ENCODE results near the gene ASCC1. TPM values are rescaled to one million over a fixed set of nuclear protein-coding genes. Genes with fewer than 3 reads are reported as not detected.

The ASCC1 gene
- total and polyA plus RNA-seq, 2 donors from 2014 or later: 24.0 to 36.1 TPM

- no peaks in the 10 kb centered on the region for H3K27me3 ChIP-seq (ENCODE audit: control insufficient read depth, insufficient read depth, low read length)
- peak overlapping the region in 1 of 2 donors; percentile 38 for H3K27ac ChIP-seq (ENCODE audit: low read depth in 2 of 2, low read length in 2 of 2)
- no peak for DNase-seq
- no peak overlapping the region for H3K4me3 ChIP-seq (ENCODE audit: low read length in 3 of 3)
- H3K4me1 ChIP-seq (ENCODE audit: control insufficient read depth in 2 of 3, insufficient read depth in 2 of 3, low read depth in 1 of 3, low read length in 3 of 3): peaks cover 0 to 4% (median 0%) of the 10 kb centered on the region in 3 donors
- intact Hi-C loops (cut with DNase I): no loop called here
- H3K9ac ChIP-seq (ENCODE audit: low read length in 3 of 3): no peak overlapping the region
- TF ChIP-seq CTCF (IDR thresholded peaks at IDR 0.05; ENCODE audit: borderline replicate concordance, extremely low read depth, insufficient read depth): no peak
- no peaks in the 10 kb centered on the region for H3K9me3 ChIP-seq (ENCODE audit: control insufficient read depth in 2 of 3, insufficient read depth in 1 of 3, low read length in 3 of 3)
- no peak for FAIRE-seq
- H3K36me3 ChIP-seq (ENCODE audit: control insufficient read depth in 2 of 3, insufficient read depth in 3 of 3, low read length in 3 of 3): no peaks in the 10 kb centered on the region
Observed at GRCh38 chr10:72170733-72171132, 45.3 kb downstream of the ASCC1 start.

GRCh38 chr10:72170263-72170662 is 45.8 kb downstream of the ASCC1 start:
- Histone ChIP-seq H3K4me3 (ENCODE audit: low read length in 3 of 3) (no peak overlapping the region), H3K36me3 (ENCODE audit: control insufficient read depth in 2 of 3, insufficient read depth in 3 of 3, low read length in 3 of 3) (no peaks in the 10 kb centered on the region), H3K9me3 (ENCODE audit: control insufficient read depth in 2 of 3, insufficient read depth in 1 of 3, low read length in 3 of 3) (no peaks in the 10 kb centered on the region), H3K4me1 (ENCODE audit: control insufficient read depth in 2 of 3, insufficient read depth in 2 of 3, low read depth in 1 of 3, low read length in 3 of 3) (peaks cover 0 to 4% (median 0%) of the 10 kb centered on the region in 3 donors), H3K27me3 (ENCODE audit: control insufficient read depth, insufficient read depth, low read length) (no peaks in the 10 kb centered on the region), H3K27ac (ENCODE audit: low read depth in 2 of 2, low read length in 2 of 2) (peak overlapping the region in 1 of 2 donors; percentile 38), H3K9ac (ENCODE audit: low read length in 3 of 3) (no peak overlapping the region)
- TF ChIP-seq CTCF (IDR thresholded peaks at IDR 0.05; ENCODE audit: borderline replicate concordance, extremely low read depth, insufficient read depth): no peak
- DNase-seq (peak in 1 of 5 donors; percentile 8), FAIRE-seq (no peak)
- intact Hi-C loops (cut with DNase I): no loop called here

GRCh38 chr10:72167118-72167517 is 49.0 kb downstream of the ASCC1 start:
- no peak overlapping the region for H3K9ac ChIP-seq (ENCODE audit: low read length in 3 of 3)
- no peak overlapping the region for H3K27ac ChIP-seq (ENCODE audit: low read depth in 2 of 2, low read length in 2 of 2)
- H3K36me3 ChIP-seq (ENCODE audit: control insufficient read depth in 2 of 3, insufficient read depth in 3 of 3, low read length in 3 of 3): no peaks in the 10 kb centered on the region
- intact Hi-C loops (cut with DNase I): no loop called here
- no peak for DNase-seq
- H3K4me1 ChIP-seq (ENCODE audit: control insufficient read depth in 2 of 3, insufficient read depth in 2 of 3, low read depth in 1 of 3, low read length in 3 of 3): no peaks in the 10 kb centered on the region
- no peaks in the 10 kb centered on the region for H3K9me3 ChIP-seq (ENCODE audit: control insufficient read depth in 2 of 3, insufficient read depth in 1 of 3, low read length in 3 of 3)
- TF ChIP-seq CTCF (IDR thresholded peaks at IDR 0.05; ENCODE audit: borderline replicate concordance, extremely low read depth, insufficient read depth): no peak
- no peak overlapping the region for H3K4me3 ChIP-seq (ENCODE audit: low read length in 3 of 3)
- H3K27me3 ChIP-seq (ENCODE audit: control insufficient read depth, insufficient read depth, low read length): no peaks in the 10 kb centered on the region
- no peak for FAIRE-seq

GRCh38 chr10:72164617-72165016 is 51.5 kb downstream of the ASCC1 start:
- no peak for DNase-seq
- Histone ChIP-seq H3K4me1 (ENCODE audit: control insufficient read depth in 2 of 3, insufficient read depth in 2 of 3, low read depth in 1 of 3, low read length in 3 of 3) (no peaks in the 10 kb centered on the region), H3K9ac (ENCODE audit: low read length in 3 of 3) (no peak overlapping the region), H3K27me3 (ENCODE audit: control insufficient read depth, insufficient read depth, low read length) (no peaks in the 10 kb centered on the region), H3K36me3 (ENCODE audit: control insufficient read depth in 2 of 3, insufficient read depth in 3 of 3, low read length in 3 of 3) (peaks cover 0 to 4% (median 2%) of the 10 kb centered on the region in 3 donors), H3K9me3 (ENCODE audit: control insufficient read depth in 2 of 3, insufficient read depth in 1 of 3, low read length in 3 of 3) (no peaks in the 10 kb centered on the region), H3K4me3 (ENCODE audit: low read length in 3 of 3) (no peak overlapping the region), H3K27ac (ENCODE audit: low read depth in 2 of 2, low read length in 2 of 2) (no peak overlapping the region)
- intact Hi-C loops (cut with DNase I): no loop called here
- no peak for TF ChIP-seq CTCF (IDR thresholded peaks at IDR 0.05; ENCODE audit: borderline replicate concordance, extremely low read depth, insufficient read depth)
- FAIRE-seq: no peak

All from kidney (tissue), 14 donors.